ENCODE data around the gene ATRNL1.

Gene ATRNL1

DNA sequence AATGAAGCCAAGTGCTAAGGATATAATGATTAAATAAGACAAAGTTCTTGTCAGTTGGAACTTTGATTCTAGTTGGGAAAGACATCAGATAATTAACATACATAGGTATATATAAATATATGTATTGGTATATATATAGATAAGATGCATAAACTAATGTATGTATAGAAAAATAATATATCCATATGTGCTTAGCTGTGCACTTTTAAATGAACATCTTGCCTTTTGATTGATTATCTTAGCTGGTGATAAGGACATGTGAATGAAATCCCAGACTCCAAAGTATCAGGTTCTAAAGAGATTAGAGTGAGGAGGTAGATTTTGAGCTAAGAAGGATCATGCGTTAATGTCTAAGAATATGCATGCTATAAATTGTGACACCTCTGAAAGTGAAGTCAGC lies 822.3 kb downstream of the ATRNL1 start:
- Histone ChIP-seq H3K4me3 (no peak overlapping the region), H3K27ac (no peak overlapping the region)

DNA sequence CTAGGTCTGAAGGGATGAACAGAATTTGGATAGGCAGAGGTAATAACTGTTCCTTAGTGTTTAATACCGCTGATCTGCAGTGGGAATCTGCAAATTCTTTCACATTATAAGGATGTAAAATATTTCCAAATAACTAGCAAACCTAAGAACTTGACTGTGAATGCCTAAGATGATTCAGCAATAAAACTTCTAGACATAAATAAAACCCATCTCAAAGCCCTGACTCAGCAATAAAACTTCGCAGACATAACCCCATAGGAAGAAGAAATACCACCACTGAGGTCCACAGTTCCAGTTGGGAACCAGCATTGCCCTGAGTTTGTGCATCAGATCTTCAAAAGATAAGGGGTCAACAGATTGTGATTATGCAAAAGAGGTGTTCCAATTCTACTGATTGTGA lies 825.6 kb downstream of the ATRNL1 start:
- H3K4me3 ChIP-seq: no peak overlapping the region
- H3K27ac ChIP-seq: no peak overlapping the region

DNA sequence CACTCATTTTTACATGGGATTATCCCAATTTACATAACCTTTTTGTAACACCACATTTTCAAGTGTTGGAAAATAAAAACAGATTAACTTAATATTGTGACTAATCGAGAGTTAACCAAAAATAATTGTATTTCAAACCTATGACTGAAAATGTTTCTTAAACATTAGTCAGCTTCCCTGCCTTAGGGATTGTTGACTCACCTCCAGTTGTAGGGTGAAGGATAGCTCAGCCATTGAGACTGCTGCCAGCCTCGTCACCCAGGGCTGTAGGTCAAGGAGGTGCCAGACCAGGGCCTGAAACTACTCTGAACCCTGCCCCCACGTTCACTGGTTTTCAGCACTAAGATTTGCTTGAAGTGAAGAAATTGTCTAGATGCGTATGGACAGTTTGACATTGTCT lies 828.6 kb downstream of the ATRNL1 start:
- no peak overlapping the region for H3K4me3 ChIP-seq

DNA sequence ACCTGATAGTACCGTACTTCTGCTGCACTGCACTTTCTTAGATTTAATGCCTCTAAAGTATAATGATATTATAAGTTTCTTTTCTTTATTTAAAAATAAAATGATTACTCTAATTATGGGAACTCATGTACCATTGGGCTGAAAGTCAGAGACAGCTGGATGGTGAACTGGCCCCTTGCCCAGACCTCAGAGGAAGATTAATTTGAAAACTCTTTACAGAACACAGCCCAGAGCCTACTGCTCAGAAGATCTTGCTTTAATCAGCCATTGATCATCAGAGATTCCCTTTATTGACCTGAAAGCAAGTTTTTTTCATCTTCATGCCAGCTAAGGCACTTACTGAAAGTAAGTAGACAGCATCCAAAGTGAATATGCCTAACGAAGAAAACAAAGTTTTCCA lies 838.1 kb downstream of the ATRNL1 start:
- Histone ChIP-seq H3K4me3 (no peak overlapping the region), H3K27ac (no peak overlapping the region)

More for the DNA sequence above, 828.6 kb downstream of the ATRNL1 start:
- H3K27ac ChIP-seq: no peak overlapping the region

DNA sequence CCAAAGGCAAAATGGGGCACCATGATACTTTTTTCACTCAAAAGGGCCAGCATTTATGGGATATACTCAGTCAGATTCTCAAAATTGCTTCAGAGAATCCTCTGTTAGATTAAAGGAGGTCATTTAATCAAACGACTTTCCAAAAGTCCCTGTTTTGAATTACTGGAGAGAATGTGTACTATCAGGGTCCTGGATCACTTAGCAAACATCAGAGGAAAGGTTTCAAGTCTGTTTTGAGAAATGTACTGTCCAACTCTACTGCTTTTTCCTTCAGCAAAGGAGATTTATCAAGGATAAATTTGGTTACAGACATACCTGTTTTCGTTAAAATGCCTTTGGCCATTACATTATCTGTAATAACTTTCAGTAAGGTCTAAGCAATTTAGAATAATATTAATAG lies 838.9 kb downstream of the ATRNL1 start:
- Histone ChIP-seq H3K4me3 (no peak overlapping the region), H3K27ac (no peak overlapping the region)

DNA sequence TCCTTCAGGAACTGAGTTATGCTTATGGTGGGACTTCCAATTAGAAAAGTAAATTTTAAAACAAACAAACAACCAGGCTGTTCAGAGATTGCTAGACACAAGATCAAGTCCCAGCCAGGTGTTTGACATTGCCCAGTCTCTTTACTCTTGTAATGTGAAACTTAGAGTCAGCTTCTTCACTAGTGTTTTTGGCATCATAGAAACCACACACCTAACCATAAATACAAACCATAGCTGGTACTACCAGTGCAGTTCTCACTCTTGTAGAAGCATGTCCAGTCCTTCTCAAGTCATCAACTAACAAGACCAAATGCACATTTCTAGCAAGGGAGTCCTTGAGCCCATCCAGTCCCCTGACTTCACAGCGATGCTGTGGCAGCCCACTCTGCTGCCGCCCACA lies 839.9 kb downstream of the ATRNL1 start:
- Histone ChIP-seq H3K27ac (no peak overlapping the region), H3K4me3 (no peak overlapping the region)

DNA sequence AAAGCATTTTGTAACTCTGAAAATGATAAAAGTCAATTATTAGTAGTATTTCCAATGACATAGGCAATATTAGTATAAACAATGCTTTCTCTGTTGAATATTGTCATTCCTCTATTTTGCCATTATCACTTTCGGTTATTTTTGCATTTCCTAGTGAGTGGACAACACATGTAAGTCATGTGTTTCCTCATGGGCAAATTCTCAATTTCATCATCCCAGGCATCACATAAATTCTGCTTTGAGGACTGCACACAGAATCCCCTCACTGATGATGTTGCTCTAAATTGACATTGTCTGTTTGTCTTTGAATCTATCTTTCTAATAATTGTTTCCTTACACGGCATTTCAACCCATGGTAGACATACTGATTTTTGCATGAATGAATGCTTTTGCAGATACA lies 842.6 kb downstream of the ATRNL1 start:
- Histone ChIP-seq H3K27ac (no peak overlapping the region), H3K4me3 (no peak overlapping the region)

DNA sequence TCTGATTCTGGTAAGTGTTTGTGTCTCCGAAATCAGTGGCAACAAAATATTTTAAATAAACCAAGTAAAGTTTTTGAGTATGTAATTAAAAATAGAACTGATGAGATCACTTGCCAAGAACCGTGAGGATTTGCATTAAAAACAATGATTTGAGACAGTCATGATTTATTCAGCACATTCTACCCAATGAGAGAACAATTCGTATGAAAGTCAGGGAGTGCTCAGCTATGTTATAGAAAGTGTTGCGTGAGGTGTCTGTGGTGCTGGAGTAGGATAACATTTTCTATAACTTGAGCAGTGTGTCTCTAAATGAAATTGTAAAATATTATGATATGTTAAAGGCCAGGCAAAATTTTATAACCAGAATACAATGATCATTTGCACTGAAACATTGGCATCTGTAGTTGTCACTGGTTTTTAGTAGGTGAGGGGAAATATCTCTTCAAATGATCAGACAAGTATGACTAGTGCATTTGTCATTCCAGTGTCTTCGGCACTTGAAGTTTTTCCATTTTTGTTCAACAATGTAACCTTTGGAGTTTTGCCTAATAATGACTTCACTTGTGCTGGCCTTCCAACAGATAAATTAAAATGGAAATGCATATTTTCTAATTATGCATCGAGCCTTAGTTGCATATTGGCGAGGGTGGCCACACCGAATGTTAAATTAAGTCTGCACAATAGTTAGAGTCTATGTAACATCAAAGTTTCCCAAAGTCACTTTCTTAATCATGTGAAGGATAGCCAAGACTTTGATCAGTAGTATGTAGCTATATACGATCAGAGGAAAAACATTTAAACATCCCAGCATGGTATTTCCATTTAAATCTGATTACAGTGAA lies 844.0 kb downstream of the ATRNL1 start:
- H3K27ac ChIP-seq: no peak overlapping the region
- H3K4me3 ChIP-seq: no peak overlapping the region

DNA sequence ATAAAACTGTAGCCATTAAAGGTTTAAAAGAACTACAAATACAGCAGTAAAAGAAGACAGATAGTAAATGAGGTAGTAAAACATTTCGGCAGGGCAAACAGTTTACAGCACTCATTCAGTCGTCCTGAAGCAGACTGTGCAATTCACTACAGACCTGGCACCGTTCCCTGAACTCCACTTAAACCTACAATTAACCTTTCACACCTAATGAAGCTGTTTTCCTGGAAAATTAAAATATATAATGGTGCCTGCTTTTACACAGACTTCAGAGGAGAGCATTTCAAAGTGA lies 844.5 kb downstream of the ATRNL1 start:
- no peak overlapping the region for H3K27ac ChIP-seq
- H3K4me3 ChIP-seq: no peak overlapping the region

DNA sequence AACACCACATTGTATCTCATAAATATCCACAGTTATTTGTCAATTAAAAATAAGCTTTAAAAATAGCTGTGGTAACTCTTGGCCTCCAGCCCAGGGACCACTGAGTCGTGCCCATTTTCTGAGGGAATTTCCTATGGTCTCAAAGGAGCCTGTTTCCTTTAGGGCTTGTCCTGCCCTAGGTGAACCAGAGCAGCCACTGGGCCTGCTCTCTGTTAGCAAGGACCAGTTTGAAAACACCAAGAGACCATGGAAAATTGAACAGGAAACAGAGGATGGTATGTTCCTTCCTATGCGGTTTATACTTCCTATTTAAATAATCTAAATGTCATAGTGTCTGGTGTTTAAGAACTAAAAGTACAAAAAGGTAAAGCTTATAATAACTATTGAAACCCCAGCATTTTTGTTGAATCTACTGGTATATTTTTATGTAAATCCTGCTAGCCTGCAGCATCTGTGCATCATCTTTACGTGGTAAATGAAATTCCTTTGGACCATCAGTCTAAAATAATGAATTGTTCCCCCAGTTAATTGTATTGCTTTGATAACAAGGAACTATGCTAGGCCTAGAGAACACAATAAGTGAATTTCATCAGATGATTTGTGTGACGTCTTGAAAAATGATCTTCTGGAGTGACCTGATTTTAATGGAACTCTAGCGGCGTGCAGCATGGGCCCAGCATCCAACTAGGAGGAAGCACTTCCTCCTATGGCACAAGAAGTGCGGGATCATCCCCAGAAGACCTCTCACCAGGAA lies 846.1 kb downstream of the ATRNL1 start:
- H3K4me3 ChIP-seq: no peak overlapping the region
- H3K27ac ChIP-seq: no peak overlapping the region

DNA sequence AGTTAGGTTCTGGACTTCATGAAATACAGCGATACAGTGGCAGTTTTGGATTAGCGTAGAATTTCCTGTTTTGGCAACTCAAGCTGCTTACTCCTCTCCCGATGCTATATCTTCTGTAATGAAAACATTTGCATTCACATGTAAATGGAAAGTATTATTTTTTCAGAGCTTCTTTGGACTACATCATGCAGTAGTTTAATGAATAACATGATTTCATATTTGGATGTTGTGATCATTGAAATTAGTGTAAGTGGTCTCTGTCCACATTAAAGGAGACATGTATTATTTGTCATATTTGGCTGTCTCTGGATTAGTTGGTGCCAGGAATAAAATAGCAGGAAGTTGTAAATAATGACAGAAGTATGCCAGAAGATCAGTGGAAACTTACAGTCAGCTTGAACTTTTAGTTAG lies 848.2 kb downstream of the ATRNL1 start:
- no peak overlapping the region for H3K27ac ChIP-seq
- no peak overlapping the region for H3K4me3 ChIP-seq

DNA sequence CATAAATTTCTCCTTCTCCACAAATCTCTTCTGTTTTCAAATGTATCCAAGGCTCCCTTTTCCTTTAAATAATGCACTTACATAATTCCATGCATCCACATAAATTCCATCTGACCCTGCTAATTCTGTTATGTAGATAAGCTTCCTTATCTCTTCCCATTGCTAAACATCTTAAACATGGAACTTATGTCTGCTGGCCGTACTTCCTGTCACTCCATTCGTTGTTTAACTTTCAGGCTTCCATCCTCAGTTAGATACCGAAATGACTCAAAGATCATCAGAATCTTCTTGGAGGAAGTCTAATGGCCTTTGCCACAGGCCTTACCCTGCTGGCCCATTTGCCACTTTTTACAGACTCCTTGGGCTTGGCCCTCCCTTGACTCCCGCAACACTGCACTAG lies 848.9 kb downstream of the ATRNL1 start:
- no peak overlapping the region for H3K27ac ChIP-seq
- no peak overlapping the region for H3K4me3 ChIP-seq

DNA sequence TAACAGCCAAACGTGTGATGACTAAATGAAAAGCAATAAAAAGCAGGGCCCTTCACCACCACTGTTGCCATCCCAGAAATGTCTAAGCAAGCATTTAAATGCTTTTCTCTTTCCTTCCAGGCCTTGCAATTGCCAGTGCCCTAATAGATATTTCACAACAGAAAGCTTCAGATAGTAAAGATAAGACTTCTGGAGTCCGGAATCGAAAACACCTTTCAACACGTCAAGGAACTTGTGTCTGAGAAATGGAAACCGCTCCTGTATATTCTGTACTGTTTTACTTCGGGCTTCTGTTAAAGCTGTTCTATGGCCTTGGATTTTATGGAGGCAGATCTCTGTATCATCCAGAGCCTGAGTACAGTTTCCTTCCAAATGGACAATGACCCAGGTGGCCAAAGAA lies 851.4 kb downstream of the ATRNL1 start:
- Histone ChIP-seq H3K4me3 (no peak overlapping the region), H3K27ac (no peak overlapping the region)

DNA sequence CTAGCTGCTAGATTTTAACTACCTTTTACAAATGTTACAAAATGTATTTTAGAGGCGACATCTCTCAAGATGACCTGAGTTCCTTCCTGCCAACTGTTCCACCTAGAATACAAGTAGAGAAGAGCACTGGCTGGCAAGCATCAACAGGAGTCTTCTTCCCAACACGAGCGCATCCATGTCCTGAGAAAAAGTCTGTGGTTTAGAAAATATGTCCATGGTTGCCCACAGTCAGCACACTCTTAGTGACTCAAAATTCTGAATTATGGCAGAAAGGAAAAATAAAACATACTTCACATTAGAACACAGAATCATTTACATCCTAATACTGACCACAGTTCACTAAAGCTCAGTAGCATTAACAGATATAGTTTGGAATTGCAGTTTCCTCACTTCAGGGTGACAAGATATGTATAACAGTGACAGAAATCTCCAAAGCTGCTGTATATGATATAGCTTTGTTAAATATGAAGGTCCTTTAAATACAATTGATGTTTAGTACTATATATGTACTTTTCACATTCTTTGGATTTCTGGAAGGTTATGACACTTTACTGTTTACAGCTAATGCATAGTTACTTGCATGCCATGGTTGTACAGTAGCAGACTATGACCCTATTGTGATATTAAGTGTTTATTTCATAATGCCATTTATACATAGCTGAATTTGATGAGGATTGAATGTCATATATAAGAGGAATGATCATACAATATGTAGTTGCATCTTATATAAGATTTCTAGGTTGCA lies 852.7 kb downstream of the ATRNL1 start:
- H3K27ac ChIP-seq: no peak overlapping the region
- no peak overlapping the region for H3K4me3 ChIP-seq

DNA sequence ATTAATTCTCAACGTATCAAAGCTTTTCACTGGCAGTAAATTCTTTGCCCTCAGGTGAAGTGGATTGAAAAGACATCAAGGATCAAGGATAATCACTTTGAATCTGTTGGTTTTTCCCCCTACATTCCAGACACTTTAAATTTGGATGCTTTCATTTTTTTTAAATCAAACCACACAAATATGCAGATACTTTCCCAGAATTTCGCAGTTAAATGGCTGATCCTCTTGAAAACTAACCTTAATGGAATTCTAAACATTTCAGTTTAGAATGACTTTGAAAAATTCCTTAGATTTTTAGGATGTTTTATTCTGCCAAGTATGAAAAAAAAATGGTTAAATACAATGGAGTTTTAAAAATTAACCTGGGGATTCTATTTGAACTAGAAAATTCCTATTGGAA lies 853.9 kb downstream of the ATRNL1 start:
- Histone ChIP-seq H3K4me3 (no peak overlapping the region), H3K27ac (no peak overlapping the region)

DNA sequence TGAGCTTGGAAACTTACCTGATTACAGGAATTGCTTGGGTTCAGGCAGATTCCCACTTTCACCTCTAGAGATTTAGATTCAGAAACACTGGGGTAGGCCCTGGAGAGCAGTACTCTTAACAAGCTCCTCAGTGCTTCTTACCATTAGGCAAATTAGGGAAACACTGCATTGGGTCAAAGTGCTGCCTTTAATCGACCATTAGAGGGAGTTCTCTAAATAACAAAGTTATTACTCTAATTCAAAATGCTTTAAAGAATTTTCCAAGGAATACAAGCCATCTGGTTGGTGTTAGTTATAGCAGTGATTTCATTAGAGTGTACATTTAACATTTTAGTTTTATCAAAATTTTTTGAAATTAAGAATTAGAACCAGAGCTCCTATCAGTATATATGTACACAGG lies 855.3 kb downstream of the ATRNL1 start:
- H3K4me3 ChIP-seq: no peak overlapping the region
- no peak overlapping the region for H3K27ac ChIP-seq

DNA sequence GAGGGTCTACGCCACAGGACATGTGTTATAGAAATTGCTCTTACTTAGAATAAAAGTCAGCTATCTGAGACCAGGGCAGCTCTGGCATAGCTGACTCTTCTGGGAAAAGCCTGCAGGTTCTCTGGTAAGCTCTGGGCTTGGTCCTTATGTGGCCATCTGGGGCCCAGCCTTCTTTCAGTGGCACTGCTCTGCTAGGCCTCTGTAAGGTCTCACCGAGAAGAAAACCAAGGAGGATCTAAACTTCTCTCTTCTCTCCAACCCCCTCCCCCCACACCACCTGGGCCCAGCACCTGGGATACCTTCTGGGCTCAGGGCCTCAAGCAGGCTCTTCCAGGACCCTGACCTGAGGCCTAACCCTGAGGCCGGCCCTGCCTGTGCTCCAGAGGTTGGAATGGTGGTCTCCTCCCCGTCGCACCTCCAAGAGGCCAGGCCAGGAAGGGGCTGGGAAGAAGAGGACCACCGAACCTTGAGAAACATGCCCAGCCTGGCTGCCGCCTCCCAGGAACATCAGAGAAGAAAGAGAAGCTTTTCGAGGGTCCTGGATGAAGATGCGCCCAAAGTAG lies 856.2 kb downstream of the ATRNL1 start:
- H3K4me3 ChIP-seq: no peak overlapping the region
- no peak overlapping the region for H3K27ac ChIP-seq

DNA sequence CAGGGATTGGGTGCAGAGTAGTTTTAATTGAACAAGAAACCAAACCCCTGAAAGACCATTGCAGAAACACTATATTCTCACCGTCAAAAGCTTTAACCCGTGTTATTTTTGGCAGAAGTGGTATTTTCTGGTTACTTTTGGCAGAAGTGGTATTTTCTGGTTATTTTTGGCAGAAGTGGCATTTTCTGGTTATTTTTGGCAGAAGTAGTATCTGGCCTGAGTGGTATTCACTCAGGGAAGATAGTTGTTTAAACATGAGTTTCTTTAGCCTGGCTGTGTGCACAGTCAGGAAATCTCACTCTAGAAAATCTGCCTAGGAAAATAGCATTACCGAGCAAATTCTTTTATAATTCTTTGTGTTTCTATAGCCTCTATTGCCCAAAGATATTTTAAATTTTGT lies 857.2 kb downstream of the ATRNL1 start:
- Histone ChIP-seq H3K27ac (no peak overlapping the region), H3K4me3 (no peak overlapping the region)

DNA sequence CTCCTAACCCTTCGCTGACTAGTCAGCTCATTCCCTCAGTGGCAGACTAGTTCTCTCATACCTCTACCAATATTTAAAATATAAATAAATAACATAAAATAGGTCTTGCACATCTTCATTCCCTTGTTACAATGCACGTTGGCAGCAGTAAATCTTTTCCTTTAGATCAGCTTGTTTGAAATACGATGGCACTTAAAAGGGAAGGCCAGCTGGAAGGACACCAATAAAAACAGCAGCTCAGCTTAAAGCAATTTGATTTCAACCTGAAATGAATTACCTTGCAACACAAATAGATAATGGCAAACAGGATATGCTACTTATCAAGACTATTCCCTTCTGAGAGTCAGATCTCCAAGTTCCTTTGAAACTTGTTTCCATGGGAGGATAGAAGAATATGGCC lies 858.1 kb downstream of the ATRNL1 start:
- Histone ChIP-seq H3K4me3 (no peak overlapping the region), H3K27ac (no peak overlapping the region)

DNA sequence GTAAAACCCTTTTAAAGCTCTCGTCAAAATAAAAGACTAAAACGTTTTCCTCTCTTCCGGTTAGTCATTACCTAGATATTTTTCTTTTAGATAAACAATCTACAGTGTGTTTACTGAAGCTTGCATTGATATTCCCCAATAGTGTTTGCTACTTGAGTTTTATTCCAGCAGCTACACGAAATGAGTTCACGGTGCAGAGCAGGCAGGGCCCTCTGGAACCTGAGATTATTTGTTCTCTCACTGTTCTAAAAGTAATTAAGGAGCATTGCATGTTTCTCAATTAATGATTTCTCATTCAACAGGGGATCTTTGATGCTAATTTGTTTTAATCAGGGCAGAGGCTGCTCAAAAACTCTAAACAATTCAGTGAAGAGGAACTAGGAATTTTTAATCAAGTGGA lies 860.1 kb downstream of the ATRNL1 start:
- H3K4me3 ChIP-seq: no peak overlapping the region
- H3K27ac ChIP-seq: no peak overlapping the region

DNA sequence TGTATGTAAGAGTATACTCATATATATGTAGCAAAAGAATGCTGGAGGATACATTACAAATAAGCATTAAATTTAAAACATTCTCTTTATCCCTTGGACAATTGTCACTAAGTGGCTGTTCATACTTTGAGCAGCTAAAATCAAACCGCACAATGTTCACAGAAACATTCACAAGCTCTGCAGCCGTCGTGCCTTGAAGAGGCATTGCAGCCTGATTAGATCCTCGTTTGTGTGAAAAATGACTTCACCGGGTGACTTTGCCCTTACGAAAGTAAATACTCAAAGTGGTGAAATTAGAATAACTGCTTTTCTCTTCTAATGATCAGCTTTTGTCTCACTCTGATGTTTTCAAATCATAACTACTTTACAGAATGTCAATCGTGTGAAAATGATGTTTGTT lies 860.8 kb downstream of the ATRNL1 start:
- no peak overlapping the region for H3K27ac ChIP-seq

More for the DNA sequence above, 860.8 kb downstream of the ATRNL1 start:
- H3K4me3 ChIP-seq: no peak overlapping the region
